GM21737 (cell line): ENCODE measurements around the gene RNH1.
"Not testable (repeated sequence)": the region's sequence is repeated elsewhere in the genome, so short reads cannot be mapped to it uniquely, and the experiment has no call there.

Source experiments
- ATAC-seq: cut with Tn5 transposase; IDR thresholded peaks from one replicate; pipeline ENCODE4 v1.9.1; 2021; ENCODE audit warnings: mild to moderate bottlenecking, moderate library complexity; ENCODE audit not compliant: unreplicated experiment

Gene RNH1

GRCh38 chr11:520428-521176, 13.6 kb upstream of the RNH1 start:
- no peak for ATAC-seq

GRCh38 chr11:518463-519202, 11.6 kb upstream of the RNH1 start:
- ATAC-seq = peak; percentile 84

- not testable (repeated sequence) for ATAC-seq
These were observed 10.1 kb upstream of the RNH1 start for GRCh38 chr11:516918-517685.

- ATAC-seq = no peak
These were observed 9.4 kb upstream of the RNH1 start for GRCh38 chr11:516400-516799.

- ATAC-seq = no peak
These were observed 8.1 kb upstream of the RNH1 start for GRCh38 chr11:515131-515530.

GRCh38 chr11:514606-515005, 7.6 kb upstream of the RNH1 start:
- ATAC-seq = no peak

- ATAC-seq = no peak
These were observed 5.9 kb upstream of the RNH1 start for GRCh38 chr11:512761-513595.

- no peak for ATAC-seq
These were observed 1.9 kb upstream of the RNH1 start for GRCh38 chr11:508956-509355.

GRCh38 chr11:507727-508515, 879 bp upstream of the RNH1 start:
- no peak for ATAC-seq

GRCh38 chr11:506238-506994, 626 bp downstream of the RNH1 start:
- peak; percentile 54 for ATAC-seq

- ATAC-seq = no peak
These were observed 2.1 kb downstream of the RNH1 start for GRCh38 chr11:504994-505344.

GRCh38 chr11:504053-504993, 2.7 kb downstream of the RNH1 start:
- no peak for ATAC-seq

- ATAC-seq = no peak
These were observed 3.7 kb downstream of the RNH1 start for GRCh38 chr11:503179-503981.

GRCh38 chr11:502288-503178, 4.5 kb downstream of the RNH1 start:
- ATAC-seq = no peak

GRCh38 chr11:501683-502287, 5.3 kb downstream of the RNH1 start:
- ATAC-seq = no peak
